ENCODE results near the gene NODAL.

DNA sequence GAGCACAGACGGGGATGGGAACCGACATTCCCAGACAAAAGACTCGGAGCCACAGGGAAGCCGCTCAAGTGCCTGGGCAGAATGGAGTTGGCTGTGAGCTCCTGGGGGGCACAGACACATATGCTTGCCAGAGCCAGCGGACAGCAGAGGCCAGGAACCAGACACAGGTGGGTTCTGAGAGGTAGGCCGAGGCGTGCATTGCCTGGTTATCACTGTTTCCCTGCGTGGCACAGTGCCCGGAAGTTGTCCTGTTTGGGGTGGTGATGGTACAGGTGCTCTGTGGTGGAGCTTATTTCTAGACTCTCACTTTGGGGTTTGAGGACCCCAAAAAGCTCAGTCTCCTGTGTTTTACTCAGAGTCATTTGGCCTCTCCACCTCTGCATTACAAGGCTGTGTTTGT, 39.6 kb upstream of the NODAL start:
- TF ChIP-seq EZH2 (IDR thresholded peaks at IDR 0.05), result no peak
- TF ChIP-seq, protein P1, sequence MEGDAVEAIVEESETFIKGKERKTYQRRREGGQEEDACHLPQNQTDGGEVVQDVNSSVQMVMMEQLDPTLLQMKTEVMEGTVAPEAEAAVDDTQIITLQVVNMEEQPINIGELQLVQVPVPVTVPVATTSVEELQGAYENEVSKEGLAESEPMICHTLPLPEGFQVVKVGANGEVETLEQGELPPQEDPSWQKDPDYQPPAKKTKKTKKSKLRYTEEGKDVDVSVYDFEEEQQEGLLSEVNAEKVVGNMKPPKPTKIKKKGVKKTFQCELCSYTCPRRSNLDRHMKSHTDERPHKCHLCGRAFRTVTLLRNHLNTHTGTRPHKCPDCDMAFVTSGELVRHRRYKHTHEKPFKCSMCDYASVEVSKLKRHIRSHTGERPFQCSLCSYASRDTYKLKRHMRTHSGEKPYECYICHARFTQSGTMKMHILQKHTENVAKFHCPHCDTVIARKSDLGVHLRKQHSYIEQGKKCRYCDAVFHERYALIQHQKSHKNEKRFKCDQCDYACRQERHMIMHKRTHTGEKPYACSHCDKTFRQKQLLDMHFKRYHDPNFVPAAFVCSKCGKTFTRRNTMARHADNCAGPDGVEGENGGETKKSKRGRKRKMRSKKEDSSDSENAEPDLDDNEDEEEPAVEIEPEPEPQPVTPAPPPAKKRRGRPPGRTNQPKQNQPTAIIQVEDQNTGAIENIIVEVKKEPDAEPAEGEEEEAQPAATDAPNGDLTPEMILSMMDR (IDR thresholded peaks at IDR 0.05 in 2 of 3, conservative IDR thresholded peaks at IDR 0.05 in 1 of 3; ENCODE audit: borderline replicate concordance in 1 of 3, insufficient read depth in 1 of 3, low read depth in 2 of 3, low read length in 2 of 3), result no peak
- no peak for TF ChIP-seq REST (IDR thresholded peaks at IDR 0.05; ENCODE audit: low read depth)

Data from HCT116 (cell line).